ENCODE results near the gene UBXN1.
A peak's percentile ranks its signal among the peaks of the same experiment; 100 is the strongest.
"Not testable (repeated sequence)": the region's sequence is repeated elsewhere in the genome, so short reads cannot be mapped to it uniquely, and the experiment has no call there.

Gene UBXN1

GRCh38 chr11:62669420-62670161, 9.3 kb downstream of the UBXN1 start:
- no peak for DNase-seq

- DNase-seq: no peak
These were observed 11.4 kb downstream of the UBXN1 start for GRCh38 chr11:62667460-62667859.

GRCh38 chr11:62666259-62666926, 12.5 kb downstream of the UBXN1 start:
- no peak for DNase-seq

- peak; percentile 55 for DNase-seq
These were observed 13.1 kb downstream of the UBXN1 start for GRCh38 chr11:62665599-62666258.

- peak; percentile 88 for DNase-seq
These were observed 13.7 kb downstream of the UBXN1 start, which contains the start of the genes C11orf98 and CSKMT for GRCh38 chr11:62665075-62665598. C11orf98 (minus strand) TSS chr11:62665210; CDS start chr11:62665169, 41 bp downstream. CSKMT (plus strand) TSS chr11:62665312; CDS start chr11:62665880, 568 bp downstream.

GRCh38 chr11:62664405-62665074, 14.3 kb downstream of the UBXN1 start:
- peak; percentile 53 for DNase-seq

- no peak for DNase-seq
These were observed 22.0 kb downstream of the UBXN1 start for GRCh38 chr11:62656796-62657429.

- DNase-seq: no peak
These were observed 24.6 kb downstream of the UBXN1 start for GRCh38 chr11:62654297-62654696.

- no peak for DNase-seq
These were observed 26.5 kb downstream of the UBXN1 start for GRCh38 chr11:62652161-62653006.

GRCh38 chr11:62650283-62650682, 28.6 kb downstream of the UBXN1 start:
- DNase-seq: not testable (repeated sequence)

GRCh38 chr11:62649486-62649885, 29.4 kb downstream of the UBXN1 start:
- DNase-seq: no peak

GRCh38 chr11:62648967-62649364, 29.9 kb downstream of the UBXN1 start:
- DNase-seq: no peak

GRCh38 chr11:62648185-62648966, 30.5 kb downstream of the UBXN1 start:
- DNase-seq: no peak

- DNase-seq: no peak
These were observed 31.3 kb downstream of the UBXN1 start for GRCh38 chr11:62647609-62648005.

GRCh38 chr11:62646825-62647608, 31.9 kb downstream of the UBXN1 start:
- DNase-seq: no peak

GRCh38 chr11:62645946-62646824, 32.7 kb downstream of the UBXN1 start, which contains the start of gene GANAB:
GANAB (minus strand) TSS chr11:62646613; CDS start chr11:62646599, 14 bp downstream.
- peak; percentile 96 for DNase-seq

- no peak for DNase-seq
These were observed 33.3 kb downstream of the UBXN1 start for GRCh38 chr11:62645671-62645945.

GRCh38 chr11:62644220-62644619, 34.7 kb downstream of the UBXN1 start:
- DNase-seq: no peak

- DNase-seq: no peak
These were observed 46.4 kb downstream of the UBXN1 start for GRCh38 chr11:62632492-62632891.

Measured in NCI-H748 treated with DMSO at 0.1 percent for 48 hours (cell line).